GM19395 (cell line): ENCODE data around the gene ZNF267.
A peak's percentile ranks its signal among the peaks of the same experiment; 100 is the strongest.
"Not testable (repeated sequence)": the region's sequence is repeated elsewhere in the genome, so short reads cannot be mapped to it uniquely, and the experiment has no call there.

Source experiments
- ATAC-seq: cut with Tn5 transposase; IDR thresholded peaks from one replicate; pipeline ENCODE4 v1.9.1; 2021; ENCODE audit warnings: mild to moderate bottlenecking, moderate library complexity; ENCODE audit not compliant: unreplicated experiment

The ZNF267 gene

GRCh38 chr16:31873556-31874365 is at the start of gene ZNF267:
ZNF267 (plus strand) TSS chr16:31873807; CDS start chr16:31873967, 160 bp downstream.
- peak; percentile 49 for ATAC-seq

- no peak for ATAC-seq
Observed at GRCh38 chr16:31833047-31833446, 40.6 kb upstream of the ZNF267 start.

GRCh38 chr16:31836396-31836795 is 37.2 kb upstream of the ZNF267 start:
- ATAC-seq = not testable (repeated sequence)

GRCh38 chr16:31842864-31843263 is 30.7 kb upstream of the ZNF267 start:
- no peak for ATAC-seq

- not testable (repeated sequence) for ATAC-seq
Observed at GRCh38 chr16:31848572-31848971, 25.0 kb upstream of the ZNF267 start.

GRCh38 chr16:31853291-31853690 is 20.3 kb upstream of the ZNF267 start:
- no peak for ATAC-seq

GRCh38 chr16:31860508-31860907 is 13.1 kb upstream of the ZNF267 start:
- no peak for ATAC-seq

GRCh38 chr16:31861455-31861854 is 12.2 kb upstream of the ZNF267 start:
- ATAC-seq = no peak

- ATAC-seq = no peak
Observed at GRCh38 chr16:31862761-31863160, 10.8 kb upstream of the ZNF267 start.

- ATAC-seq = no peak
Observed at GRCh38 chr16:31868164-31868563, 5.4 kb upstream of the ZNF267 start.

GRCh38 chr16:31868691-31869167 is 4.9 kb upstream of the ZNF267 start:
- peak; percentile 52 for ATAC-seq

- peak; percentile 36 for ATAC-seq
Observed at GRCh38 chr16:31869511-31870201, 4.0 kb upstream of the ZNF267 start.

GRCh38 chr16:31870809-31871208 is 2.8 kb upstream of the ZNF267 start:
- ATAC-seq = no peak

- no peak for ATAC-seq
Observed at GRCh38 chr16:31871510-31871909, 2.1 kb upstream of the ZNF267 start.

GRCh38 chr16:31872201-31872600 is 1.4 kb upstream of the ZNF267 start:
- ATAC-seq = no peak

- ATAC-seq = peak; percentile 33
Observed at GRCh38 chr16:31874366-31875111, 932 bp downstream of the ZNF267 start.

GRCh38 chr16:31875112-31875803 is 1.7 kb downstream of the ZNF267 start:
- ATAC-seq = no peak

- no peak for ATAC-seq
Observed at GRCh38 chr16:31875928-31876547, 2.4 kb downstream of the ZNF267 start.

- ATAC-seq = peak; percentile 70
Observed at GRCh38 chr16:31876951-31877828, 3.6 kb downstream of the ZNF267 start.
